Mesendoderm (in vitro differentiated cells): ENCODE measurements around the gene CRIM1.

Source experiments
- DNase-seq: peaks from one replicate; pipeline ENCODE4 v3.0.0; 2013
- H2AK5ac ChIP-seq: 2 replicates; pipeline ENCODE4 v1.6.1; 2013; ENCODE audit warnings: low read length, inconsistent platforms
- H2BK120ac ChIP-seq: 2 replicates; pipeline ENCODE4 v1.6.1; 2013; ENCODE audit warnings: low read depth, mild to moderate bottlenecking, low read length, moderate library complexity, mixed read lengths
- H2BK15ac ChIP-seq: replicated peaks from 2 replicates; pipeline ENCODE4 v1.6.1; 2013; ENCODE audit warnings: low read depth, mild to moderate bottlenecking, moderate library complexity
- H2BK5ac ChIP-seq: 2 replicates; pipeline ENCODE4 v1.6.1; 2013; ENCODE audit warnings: low read length, inconsistent platforms
- H3K18ac ChIP-seq: 2 replicates; pipeline ENCODE4 v1.6.1; 2013; ENCODE audit warnings: mild to moderate bottlenecking, low read length, mixed read lengths
- H3K23ac ChIP-seq: one replicate; pipeline ENCODE4 v1.6.1; 2013; ENCODE audit warnings: low read length
- H3K27ac ChIP-seq: 2 replicates; pipeline ENCODE4 v1.5.1; 2013; ENCODE audit warnings: low read depth, mild to moderate bottlenecking, inconsistent platforms, low read length, moderate library complexity
- H3K27me3 ChIP-seq: 2 replicates; pipeline ENCODE4 v1.6.1; 2013; ENCODE audit warnings: low read length, control low read depth, mild to moderate bottlenecking, inconsistent platforms; ENCODE audit not compliant: insufficient read depth, poor library complexity
- H3K36me3 ChIP-seq: 2 replicates; pipeline ENCODE4 v1.6.1; 2013; ENCODE audit warnings: low read length, inconsistent platforms; ENCODE audit not compliant: control insufficient read depth, insufficient read depth
- H3K4ac ChIP-seq: one replicate; pipeline ENCODE4 v1.6.1; 2013; ENCODE audit warnings: low read depth, mild to moderate bottlenecking, low read length, moderate library complexity
- H3K4me1 ChIP-seq: 2 replicates; pipeline ENCODE4 v1.6.1; 2013; ENCODE audit warnings: low read depth, low read length, inconsistent platforms; ENCODE audit not compliant: control insufficient read depth
- H3K4me2 ChIP-seq: 2 replicates; pipeline ENCODE4 v1.6.1; 2013; ENCODE audit warnings: low read length
- H3K4me3 ChIP-seq: 2 replicates; pipeline ENCODE4 v1.5.1; 2013; ENCODE audit warnings: mild to moderate bottlenecking, low read length
- H3K56ac ChIP-seq: one replicate; pipeline ENCODE4 v1.6.1; 2013; ENCODE audit warnings: low read length
- H3K79me1 ChIP-seq: 2 replicates; pipeline ENCODE4 v1.6.1; 2013; ENCODE audit warnings: low read length, inconsistent platforms
- H3K79me2 ChIP-seq: 2 replicates; pipeline ENCODE4 v1.6.1; 2013; ENCODE audit warnings: mild to moderate bottlenecking, low read length; ENCODE audit not compliant: control insufficient read depth, insufficient read depth
- H3K9ac ChIP-seq: 2 replicates; pipeline ENCODE4 v1.6.1; 2013; ENCODE audit warnings: low read length, inconsistent platforms
- H4K5ac ChIP-seq: one replicate; pipeline ENCODE4 v1.6.1; 2013; ENCODE audit warnings: low read length
- H4K8ac ChIP-seq: one replicate; pipeline ENCODE4 v1.6.1; 2013; ENCODE audit warnings: low read depth, mild to moderate bottlenecking, control low read depth, low read length, moderate library complexity
- WGBS: extraction: QIAGEN DNeasy Blood & Tissue Kit; methylation state at CpG from one replicate; pipeline ENCODE4 v1.1.7; 2013; ENCODE audit warnings: low lambda C conversion rate, missing lambda C conversion rate; ENCODE audit not compliant: insufficient coverage; ENCODE audit errors: extremely low coverage; 5-methylcytosine and 5-hydroxymethylcytosine counted together

The CRIM1 gene

DNA sequence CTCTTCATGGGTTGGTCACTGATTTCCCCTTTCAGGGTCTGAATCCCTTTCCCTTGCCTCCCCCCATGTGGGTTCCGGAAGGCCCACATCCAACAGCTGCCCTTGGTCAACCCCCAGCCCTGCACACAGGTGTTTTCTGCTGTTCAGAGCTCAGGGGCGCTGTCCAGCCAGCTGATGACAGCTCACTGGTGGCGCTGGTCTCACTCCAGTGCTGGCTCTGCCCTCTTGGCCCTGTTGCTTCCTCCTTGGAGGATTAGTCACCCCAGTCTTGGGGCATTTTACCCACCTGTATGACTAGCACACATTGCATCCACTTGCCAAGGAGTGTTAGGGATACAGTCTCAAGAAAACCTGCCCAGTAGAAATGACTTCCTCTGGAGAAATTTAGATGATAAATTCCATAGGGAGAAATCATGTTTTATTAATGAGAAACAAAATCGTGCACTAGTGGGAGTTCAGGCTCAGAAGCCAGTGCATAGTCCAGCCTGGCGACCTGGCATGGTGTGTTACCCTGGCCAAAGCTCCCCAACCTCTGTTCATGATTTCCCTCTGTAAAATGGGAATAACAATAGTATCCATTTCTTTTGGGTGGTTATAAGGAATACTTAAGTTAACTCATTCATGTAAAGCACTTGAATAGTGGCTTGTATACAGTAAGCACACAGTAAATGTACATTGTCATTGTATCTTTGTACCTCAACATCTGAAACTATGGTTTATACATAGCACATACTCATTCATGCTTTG is 21.6 kb downstream of the CRIM1 start:
- H3K79me2 ChIP-seq: peaks cover 70% of the 10 kb centered on the region
- no peak overlapping the region for H4K5ac ChIP-seq
- H2BK15ac ChIP-seq: no peak overlapping the region
- H3K4me3 ChIP-seq: no peak overlapping the region
- no peaks in the 10 kb centered on the region for H3K36me3 ChIP-seq
- no CpG with 5 or more reads among the region's 5 CpGs for WGBS
- H2BK120ac ChIP-seq: no peak overlapping the region
- peaks cover 44% of the 10 kb centered on the region for H3K4me1 ChIP-seq
- H3K9ac ChIP-seq: no peak overlapping the region
- peak overlapping the region; percentile 27 for H3K56ac ChIP-seq
- peaks cover 22% of the 10 kb centered on the region for H3K79me1 ChIP-seq
- H3K23ac ChIP-seq: peak overlapping the region; percentile 20
- no peak overlapping the region for H3K27ac ChIP-seq
- H2BK5ac ChIP-seq: no peak overlapping the region
- no peak overlapping the region for H3K4ac ChIP-seq
- no peak overlapping the region for H2AK5ac ChIP-seq
- DNase-seq: no peak
- H4K8ac ChIP-seq: no peak overlapping the region
- no peak overlapping the region for H3K4me2 ChIP-seq
- no peak overlapping the region for H3K18ac ChIP-seq
- H3K27me3 ChIP-seq: no peaks in the 10 kb centered on the region

DNA sequence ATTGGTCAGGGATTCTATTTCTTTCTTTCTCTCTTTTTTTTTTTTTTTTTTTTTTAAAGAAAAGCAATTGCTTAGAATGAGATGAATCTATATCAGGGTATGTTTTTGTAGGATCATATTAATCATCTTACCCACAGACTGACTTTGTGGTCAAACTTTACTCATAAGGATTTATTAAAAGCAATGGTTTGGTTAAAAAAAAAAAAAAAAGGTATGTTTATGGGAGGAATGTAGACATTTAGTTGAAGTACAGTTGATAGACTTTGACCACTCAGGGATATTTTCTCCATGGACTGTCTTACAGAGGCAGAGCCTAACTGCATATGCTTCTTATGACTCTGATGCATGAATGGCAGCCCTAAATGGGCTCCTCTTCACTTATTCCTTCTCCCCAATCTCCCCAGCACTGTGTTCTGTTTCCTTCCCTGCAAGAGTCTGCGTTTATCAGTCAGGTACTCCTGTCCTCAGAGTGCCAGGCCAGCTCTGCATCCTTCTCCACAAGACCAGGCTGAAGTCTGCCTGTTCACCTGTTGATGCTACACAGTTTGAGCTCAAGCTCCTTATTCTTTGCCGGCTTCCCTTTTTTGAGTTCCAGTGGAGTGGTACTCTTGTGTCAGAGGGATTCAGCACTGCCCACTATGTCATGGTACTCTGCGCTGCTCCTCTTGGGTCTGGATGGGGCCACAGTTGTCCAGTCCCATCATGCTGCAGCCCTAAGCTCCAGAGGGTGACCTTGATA is 24.3 kb downstream of the CRIM1 start:
- H3K27me3 ChIP-seq: no peaks in the 10 kb centered on the region
- H3K27ac ChIP-seq: no peak overlapping the region
- H3K9ac ChIP-seq: no peak overlapping the region
- peak overlapping the region; percentile 5 for H3K18ac ChIP-seq
- H3K4me2 ChIP-seq: no peak overlapping the region
- WGBS: no CpG with 5 or more reads among the region's 3 CpGs
- no peak overlapping the region for H3K4me3 ChIP-seq
- peaks cover 66% of the 10 kb centered on the region for H3K79me2 ChIP-seq
- H3K79me1 ChIP-seq: peaks cover 21% of the 10 kb centered on the region
- H3K23ac ChIP-seq: no peak overlapping the region
- H4K5ac ChIP-seq: no peak overlapping the region
- H2BK5ac ChIP-seq: no peak overlapping the region
- H3K4ac ChIP-seq: no peak overlapping the region
- H3K56ac ChIP-seq: peak overlapping the region; percentile 38
- H3K36me3 ChIP-seq: no peaks in the 10 kb centered on the region
- H2BK120ac ChIP-seq: no peak overlapping the region
- H2AK5ac ChIP-seq: no peak overlapping the region
- no peak overlapping the region for H2BK15ac ChIP-seq
- no peak for DNase-seq
- H3K4me1 ChIP-seq: peaks cover 33% of the 10 kb centered on the region
- H4K8ac ChIP-seq: no peak overlapping the region

DNA sequence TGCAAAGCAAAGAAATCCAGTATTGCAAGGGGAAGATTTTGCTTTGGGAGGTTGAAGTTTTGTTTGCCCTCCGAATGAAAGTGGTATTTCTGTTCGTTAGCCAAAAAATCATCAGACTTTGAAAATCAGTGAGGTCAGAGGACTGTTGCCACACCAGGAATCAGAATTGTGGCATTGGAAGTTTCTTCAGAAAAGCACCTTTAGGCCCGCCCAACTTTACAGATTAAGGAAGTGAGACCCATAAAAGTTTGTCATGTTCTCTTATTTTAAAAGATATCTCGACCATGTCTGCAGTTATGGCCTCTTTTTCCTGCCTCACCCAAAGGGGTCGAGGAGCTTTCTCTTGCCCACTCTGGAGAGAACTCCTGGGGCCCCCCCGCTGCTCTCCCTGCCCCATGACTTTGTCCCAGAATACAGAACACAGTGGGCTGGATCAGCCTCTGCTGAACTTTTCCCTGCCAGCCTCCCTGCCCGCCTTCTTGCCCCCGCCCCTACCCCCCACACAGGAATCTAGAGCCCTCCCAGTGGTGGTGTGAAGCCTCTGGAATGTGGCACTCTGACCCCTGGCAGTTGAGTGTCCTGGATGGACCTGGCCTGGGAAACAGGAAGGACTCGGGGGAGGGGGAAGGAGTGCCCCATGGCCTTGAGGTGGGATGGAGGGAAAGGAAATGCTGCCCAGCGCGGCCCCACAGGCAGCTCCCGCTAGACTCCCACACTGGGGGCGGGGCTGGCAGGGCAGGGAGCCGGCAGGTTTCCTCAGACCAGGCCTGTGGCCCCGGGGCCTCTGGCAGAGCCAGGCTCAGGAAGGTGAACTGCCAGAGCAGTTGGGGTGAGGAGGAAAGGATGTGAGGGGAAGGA is 25.3 kb downstream of the CRIM1 start:
- DNase-seq: peak; percentile 97
- Histone ChIP-seq H3K4me1 (peaks cover 36% of the 10 kb centered on the region), H2BK15ac (no peak overlapping the region), H3K4me3 (no peak overlapping the region), H3K27ac (peak overlapping the region; percentile 38), H3K79me2 (peaks cover 68% of the 10 kb centered on the region), H4K5ac (no peak overlapping the region), H2BK5ac (peak overlapping the region; percentile 32), H2BK120ac (no peak overlapping the region), H3K27me3 (no peaks in the 10 kb centered on the region), H3K23ac (no peak overlapping the region), H4K8ac (no peak overlapping the region), H3K9ac (peak overlapping the region; percentile 25), H3K56ac (peak overlapping the region; percentile 69), H3K18ac (peak overlapping the region; percentile 5), H3K4me2 (no peak overlapping the region), H3K79me1 (peaks cover 21% of the 10 kb centered on the region), H3K36me3 (no peaks in the 10 kb centered on the region), H2AK5ac (no peak overlapping the region), H3K4ac (no peak overlapping the region)
- no CpG with 5 or more reads among the region's 15 CpGs for WGBS

DNA sequence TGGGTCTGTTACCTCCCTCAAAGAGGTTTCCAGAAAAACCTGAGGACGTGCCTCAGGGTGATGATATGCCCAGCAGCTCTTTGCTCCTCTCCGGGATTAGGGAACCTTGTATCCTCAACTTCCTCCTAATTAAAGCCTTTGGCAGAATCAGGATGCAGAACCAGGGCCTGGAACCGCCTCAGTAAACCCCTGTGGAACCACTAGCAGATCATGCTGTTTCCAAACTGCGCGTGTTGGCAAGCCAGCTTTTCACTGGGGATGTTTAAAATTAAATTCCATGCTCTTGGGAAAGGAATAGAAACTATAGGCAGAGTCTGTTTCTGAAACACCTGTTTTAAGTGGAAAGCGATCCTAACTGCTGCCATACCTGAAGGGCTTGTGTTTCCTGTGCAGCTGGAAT is 26.4 kb downstream of the CRIM1 start:
- Histone ChIP-seq H3K23ac (no peak overlapping the region), H2BK5ac (peak overlapping the region; percentile 28), H3K4ac (peak overlapping the region; percentile 22), H3K36me3 (no peaks in the 10 kb centered on the region), H3K9ac (no peak overlapping the region), H3K56ac (peak overlapping the region; percentile 10), H3K18ac (peak overlapping the region; percentile 1), H3K79me2 (peaks cover 62% of the 10 kb centered on the region), H3K27me3 (no peaks in the 10 kb centered on the region), H4K8ac (no peak overlapping the region), H3K4me2 (no peak overlapping the region), H2AK5ac (no peak overlapping the region), H3K4me3 (no peak overlapping the region), H2BK120ac (no peak overlapping the region), H2BK15ac (peak overlapping the region; percentile 80), H4K5ac (no peak overlapping the region), H3K79me1 (peaks cover 16% of the 10 kb centered on the region), H3K4me1 (peaks cover 33% of the 10 kb centered on the region), H3K27ac (no peak overlapping the region)
- no peak for DNase-seq
- WGBS: no CpG with 5 or more reads among the region's 6 CpGs

DNA sequence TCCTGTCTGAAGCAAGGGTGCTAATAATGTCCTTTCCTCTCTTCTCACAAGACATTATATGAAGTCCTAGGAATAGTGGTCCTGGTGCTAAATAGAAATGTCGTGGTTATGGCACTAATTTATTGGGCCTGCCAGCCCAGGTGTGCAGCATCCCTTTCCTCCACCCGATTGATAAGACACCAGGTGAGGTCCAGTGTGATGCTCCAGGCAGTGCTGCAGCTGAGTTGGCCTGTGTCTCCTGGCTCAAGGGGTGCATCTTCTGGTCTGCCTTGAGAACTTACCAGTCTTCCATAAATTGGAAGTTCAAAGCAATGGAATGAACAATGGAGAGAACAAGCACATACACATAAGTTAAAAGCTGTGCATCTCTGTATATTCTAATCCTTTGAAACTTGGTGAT is 26.9 kb downstream of the CRIM1 start:
- no peak overlapping the region for H3K4ac ChIP-seq
- H3K9ac ChIP-seq: no peak overlapping the region
- no peak overlapping the region for H3K4me2 ChIP-seq
- H2BK120ac ChIP-seq: no peak overlapping the region
- H4K5ac ChIP-seq: no peak overlapping the region
- no peak overlapping the region for H2BK15ac ChIP-seq
- H3K56ac ChIP-seq: no peak overlapping the region
- H3K4me1 ChIP-seq: peaks cover 35% of the 10 kb centered on the region
- DNase-seq: no peak
- no peak overlapping the region for H3K18ac ChIP-seq
- no peak overlapping the region for H2BK5ac ChIP-seq
- peaks cover 16% of the 10 kb centered on the region for H3K79me1 ChIP-seq
- H3K23ac ChIP-seq: no peak overlapping the region
- H2AK5ac ChIP-seq: no peak overlapping the region
- H4K8ac ChIP-seq: no peak overlapping the region
- H3K79me2 ChIP-seq: peaks cover 60% of the 10 kb centered on the region
- no peaks in the 10 kb centered on the region for H3K27me3 ChIP-seq
- no peak overlapping the region for H3K27ac ChIP-seq
- H3K4me3 ChIP-seq: no peak overlapping the region
- WGBS: no CpG with 5 or more reads among the region's 2 CpGs
- H3K36me3 ChIP-seq: no peaks in the 10 kb centered on the region
